SK-N-MC (cell line): ENCODE results near the gene ALX3.
A peak's percentile ranks its signal among the peaks of the same experiment; 100 is the strongest.

ENCODE experiments used
- DNase-seq: peaks from one replicate; pipeline ENCODE4 v3.0.0-alpha.2; 2011; ENCODE audit warnings: low read depth, low spot score
- H3K27ac ChIP-seq: fragments of 200-600 bp; sonication (generic); 2 replicates; pipeline ENCODE4 v1.5.1; 2016; ENCODE audit warnings: mixed run types
- H3K36me3 ChIP-seq: fragments of 200-600 bp; sonication (generic); 2 replicates; pipeline ENCODE4 v1.6.1; 2017; ENCODE audit warnings: antibody characterized with exemption, low read length, mixed read lengths; ENCODE audit not compliant: insufficient read depth
- H3K4me3 ChIP-seq: fragments of 200-600 bp; sonication (generic); 2 replicates; pipeline ENCODE4 v1.5.1; 2016
- H3K9ac ChIP-seq: fragments of 200-600 bp; sonication (generic); 2 replicates; pipeline ENCODE4 v1.8.0; 2017; ENCODE audit warnings: mixed run types, mixed read lengths; ENCODE audit not compliant: insufficient read length
- H3K9me3 ChIP-seq: fragments of 200-600 bp; sonication (generic); 2 replicates; pipeline ENCODE4 v1.6.1; 2017; ENCODE audit warnings: low read depth, mild to moderate bottlenecking, antibody characterized with exemption, low read length, moderate library complexity, mixed read lengths
- EZH2 ChIP-seq: fragments of 200-600 bp; sonication (generic); IDR thresholded peaks from one replicate; pipeline ENCODE4 v1.6.1; 2017; ENCODE audit warnings: antibody characterized with exemption
- FOXP2 ChIP-seq: optimal IDR thresholded peaks from 2 replicates; pipeline ENCODE3; 2011; ENCODE audit warnings: mild to moderate bottlenecking, moderate library complexity; ENCODE audit not compliant: insufficient read depth; ENCODE audit errors: extremely low read length, control extremely low read depth
- POLR2AphosphoS5 ChIP-seq: IDR thresholded peaks from 2 replicates; pipeline ENCODE4 v1.6.1; 2012; ENCODE audit warnings: mild to moderate bottlenecking, low read depth, low read length, borderline replicate concordance

Gene ALX3

GRCh38 chr1:110048240-110048639 lies 22.2 kb downstream of the ALX3 start:
- no peak for DNase-seq
- no peak overlapping the region for H3K4me3 ChIP-seq
- H3K9me3 ChIP-seq, result no peaks in the 10 kb centered on the region
- H3K36me3 ChIP-seq, result peaks cover 96% of the 10 kb centered on the region
- no peak overlapping the region for H3K27ac ChIP-seq
- no peak overlapping the region for H3K9ac ChIP-seq
- TF ChIP-seq EZH2, result no peak
- no peak for TF ChIP-seq POLR2AphosphoS5
- TF ChIP-seq FOXP2, result no peak

- no peak for DNase-seq
- H3K9ac ChIP-seq, result no peak overlapping the region
- H3K36me3 ChIP-seq, result peaks cover 96% of the 10 kb centered on the region
- no peaks in the 10 kb centered on the region for H3K9me3 ChIP-seq
- H3K4me3 ChIP-seq, result no peak overlapping the region
- TF ChIP-seq FOXP2, result no peak
- TF ChIP-seq EZH2, result no peak
- TF ChIP-seq POLR2AphosphoS5, result no peak
- H3K27ac ChIP-seq, result no peak overlapping the region
Observed at GRCh38 chr1:110047463-110047862, 23.0 kb downstream of the ALX3 start.

- no peak overlapping the region for H3K4me3 ChIP-seq
- no peak overlapping the region for H3K9ac ChIP-seq
- peaks cover 96% of the 10 kb centered on the region for H3K36me3 ChIP-seq
- TF ChIP-seq FOXP2 (no peak), EZH2 (no peak), POLR2AphosphoS5 (no peak)
- no peaks in the 10 kb centered on the region for H3K9me3 ChIP-seq
- no peak overlapping the region for H3K27ac ChIP-seq
- DNase-seq, result no peak
Observed at GRCh38 chr1:110043016-110043415, 27.5 kb downstream of the ALX3 start.

- H3K27ac ChIP-seq, result no peak overlapping the region
- H3K9ac ChIP-seq, result no peak overlapping the region
- H3K4me3 ChIP-seq, result no peak overlapping the region
- peaks cover 87% of the 10 kb centered on the region for H3K36me3 ChIP-seq
- no peak for DNase-seq
- TF ChIP-seq EZH2 (no peak), FOXP2 (no peak)
- no peaks in the 10 kb centered on the region for H3K9me3 ChIP-seq
Observed at GRCh38 chr1:110040548-110040947, 29.9 kb downstream of the ALX3 start.

GRCh38 chr1:110039641-110040040 lies 30.8 kb downstream of the ALX3 start:
- no peak overlapping the region for H3K27ac ChIP-seq
- no peaks in the 10 kb centered on the region for H3K9me3 ChIP-seq
- peaks cover 78% of the 10 kb centered on the region for H3K36me3 ChIP-seq
- no peak overlapping the region for H3K9ac ChIP-seq
- H3K4me3 ChIP-seq, result no peak overlapping the region
- TF ChIP-seq FOXP2 (no peak), EZH2 (no peak), POLR2AphosphoS5 (no peak)
- no peak for DNase-seq

- Histone ChIP-seq H3K4me3 (no peak overlapping the region), H3K9ac (no peak overlapping the region), H3K9me3 (no peaks in the 10 kb centered on the region), H3K27ac (no peak overlapping the region), H3K36me3 (peaks cover 65% of the 10 kb centered on the region)
- no peak for DNase-seq
- TF ChIP-seq POLR2AphosphoS5 (no peak), FOXP2 (no peak), EZH2 (no peak)
Observed at GRCh38 chr1:110038271-110038670, 32.2 kb downstream of the ALX3 start.

- peak overlapping the region; percentile 98 for H3K4me3 ChIP-seq
- no peaks in the 10 kb centered on the region for H3K9me3 ChIP-seq
- peaks cover 35% of the 10 kb centered on the region for H3K36me3 ChIP-seq
- no peak for TF ChIP-seq EZH2
- TF ChIP-seq POLR2AphosphoS5, result no peak
- no peak for TF ChIP-seq FOXP2
- H3K27ac ChIP-seq, result no peak overlapping the region
- no peak for DNase-seq
- peak overlapping the region; percentile 98 for H3K9ac ChIP-seq
Observed at GRCh38 chr1:110035236-110035752, 35.2 kb downstream of the ALX3 start.

GRCh38 chr1:110034451-110035235 lies 35.8 kb downstream of the ALX3 start, which contains the start of gene STRIP1:
STRIP1 (plus strand) TSS chr1:110034624; CDS start chr1:110034638, 14 bp downstream.
- Histone ChIP-seq H3K9me3 (no peaks in the 10 kb centered on the region), H3K4me3 (peak within 1 kb of the TSS; percentile 98), H3K36me3 (peaks cover 29% of the 10 kb centered on the region), H3K27ac (peak within 1 kb of the TSS; percentile 87), H3K9ac (peak within 1 kb of the TSS; percentile 98)
- DNase-seq, result peak; percentile 88
- TF ChIP-seq POLR2AphosphoS5 (peak; percentile 80), EZH2 (no peak)

- TF ChIP-seq FOXP2 (no peak), POLR2AphosphoS5 (no peak), EZH2 (no peak)
- no peaks in the 10 kb centered on the region for H3K9me3 ChIP-seq
- DNase-seq, result no peak
- H3K36me3 ChIP-seq, result peaks cover 23% of the 10 kb centered on the region
- peak overlapping the region; percentile 87 for H3K27ac ChIP-seq
- peak overlapping the region; percentile 98 for H3K4me3 ChIP-seq
- H3K9ac ChIP-seq, result peak overlapping the region; percentile 87
Observed at GRCh38 chr1:110034040-110034450, 36.4 kb downstream of the ALX3 start.
